DND-41 (cell line): ENCODE measurements around the gene EFNA3.

Source experiments
- ATAC-seq: fragments of 200-7000 bp; cut with Tn5 transposase; 3 replicates; pipeline ENCODE4 v1.9.1; 2021; ENCODE audit warnings: low read depth; ENCODE audit not compliant: insufficient read depth
- DNase-seq: peaks from one replicate; pipeline ENCODE4 v3.0.0-alpha.2; 2020
- H2AFZ ChIP-seq: 2 replicates; pipeline ENCODE4 v1.6.0; 2012; ENCODE audit warnings: low read depth, low read length
- H3K27ac ChIP-seq: 2 replicates; pipeline ENCODE4 v1.5.1; 2012; ENCODE audit warnings: low read length, inconsistent platforms
- H3K27me3 ChIP-seq: fragments of 200-600 bp; sonication (generic); 2 replicates; pipeline ENCODE4 v1.6.0; 2012; ENCODE audit warnings: low read length, mild to moderate bottlenecking, inconsistent platforms; ENCODE audit not compliant: insufficient read depth, poor library complexity
- H3K36me3 ChIP-seq: 2 replicates; pipeline ENCODE4 v1.5.1; 2012; ENCODE audit warnings: low read length, inconsistent platforms; ENCODE audit not compliant: insufficient read depth
- H3K4me1 ChIP-seq: 2 replicates; pipeline ENCODE4 v1.5.1; 2012; ENCODE audit warnings: mild to moderate bottlenecking, low read length; ENCODE audit not compliant: insufficient read depth
- H3K4me2 ChIP-seq: 2 replicates; pipeline ENCODE4 v1.6.0; 2012; ENCODE audit warnings: mild to moderate bottlenecking, moderate library complexity, low read length, inconsistent platforms; ENCODE audit not compliant: insufficient read depth
- H3K4me3 ChIP-seq, 2 experiments: fragments of 200-600 bp in 1 of 2; shearing (Covaris generic) in 1 of 2; 2 replicates each; pipeline ENCODE4 v1.5.1; 2012 to 2016; ENCODE audit warnings: inconsistent platforms in 2 of 2, low read length in 2 of 2, mild to moderate bottlenecking in 2 of 2, low read depth in 1 of 2, moderate library complexity in 1 of 2
- H3K79me2 ChIP-seq: 2 replicates; pipeline ENCODE4 v1.6.0; 2012; ENCODE audit warnings: low read length, inconsistent platforms; ENCODE audit not compliant: insufficient read depth
- H3K9ac ChIP-seq: 2 replicates; pipeline ENCODE4 v1.6.0; 2012; ENCODE audit warnings: low read depth, mild to moderate bottlenecking, inconsistent platforms, low read length, moderate library complexity
- H3K9me3 ChIP-seq: 2 replicates; pipeline ENCODE4 v1.5.1; 2012; ENCODE audit warnings: low read length, moderate library complexity, mild to moderate bottlenecking, inconsistent platforms; ENCODE audit not compliant: insufficient read depth, severe bottlenecking
- H4K20me1 ChIP-seq: 2 replicates; pipeline ENCODE4 v1.6.0; 2012; ENCODE audit warnings: low read length; ENCODE audit not compliant: insufficient read depth
- CTCF ChIP-seq: IDR thresholded peaks from 2 replicates; pipeline ENCODE4 v1.5.1; 2012; ENCODE audit warnings: borderline replicate concordance, low read length, moderate library complexity, mild to moderate bottlenecking; ENCODE audit not compliant: poor library complexity, severe bottlenecking; ENCODE audit errors: extremely low read depth
- EZH2 ChIP-seq: IDR thresholded peaks from 3 replicates; pipeline ENCODE4 v1.6.1; 2012; ENCODE audit warnings: borderline replicate concordance, low read depth, mild to moderate bottlenecking, moderate library complexity, low read length, inconsistent platforms; ENCODE audit not compliant: severe bottlenecking

Gene EFNA3

GRCh38 chr1:155127105-155127966 lies 48.7 kb downstream of the EFNA3 start, which contains the start of gene EFNA1:
EFNA1 (plus strand) TSS chr1:155127876; CDS start chr1:155127978, 102 bp downstream.
- peak; percentile 70 for ATAC-seq
- peak within 1 kb of the TSS; percentile 47 for H3K9ac ChIP-seq
- TF ChIP-seq EZH2, result peak; percentile 100
- TF ChIP-seq CTCF, result no peak
- no peaks in the 10 kb centered on the region for H3K79me2 ChIP-seq
- H3K36me3 ChIP-seq, result no peaks in the 10 kb centered on the region
- DNase-seq, result peak; percentile 52
- 0 out of 2 replicates have a peak, but pooled peaks cover 2% of the 10 kb centered on the region for H4K20me1 ChIP-seq
- H3K9me3 ChIP-seq, result no peaks in the 10 kb centered on the region
- H3K4me3 ChIP-seq, result peak within 1 kb of the TSS in 1 of 2 experiments; percentile 54; a peak in 2 of 4 replicates
- H2AFZ ChIP-seq, result peak within 1 kb of the TSS; percentile 51
- peaks cover 41% of the 10 kb centered on the region for H3K27me3 ChIP-seq
- H3K4me1 ChIP-seq, result peaks cover 29% of the 10 kb centered on the region
- peak within 1 kb of the TSS; percentile 80 for H3K4me2 ChIP-seq
- H3K27ac ChIP-seq, result no peak within 1 kb of the TSS

GRCh38 chr1:155127967-155128754 lies 49.5 kb downstream of the EFNA3 start:
- peaks cover 41% of the 10 kb centered on the region for H3K27me3 ChIP-seq
- H3K9me3 ChIP-seq, result no peaks in the 10 kb centered on the region
- DNase-seq (no peak), ATAC-seq (0 out of 3 replicates have a peak, but pooled peaks have one; percentile 8)
- 0 out of 2 replicates have a peak, but pooled peaks cover 2% of the 10 kb centered on the region for H4K20me1 ChIP-seq
- peaks cover 29% of the 10 kb centered on the region for H3K4me1 ChIP-seq
- TF ChIP-seq CTCF, result no peak
- TF ChIP-seq EZH2, result peak; percentile 90
- H3K27ac ChIP-seq, result no peak overlapping the region
- peak overlapping the region in 1 of 2 experiments; percentile 54; a peak in 2 of 4 replicates for H3K4me3 ChIP-seq
- peak overlapping the region; percentile 47 for H3K9ac ChIP-seq
- H3K36me3 ChIP-seq, result no peaks in the 10 kb centered on the region
- H3K79me2 ChIP-seq, result no peaks in the 10 kb centered on the region
- peak overlapping the region; percentile 51 for H2AFZ ChIP-seq
- peak overlapping the region; percentile 80 for H3K4me2 ChIP-seq

GRCh38 chr1:155128755-155129473 lies 50.3 kb downstream of the EFNA3 start:
- Histone ChIP-seq H3K27me3 (peaks cover 41% of the 10 kb centered on the region), H3K9me3 (no peaks in the 10 kb centered on the region), H3K4me1 (peaks cover 29% of the 10 kb centered on the region), H2AFZ (no peak overlapping the region), H3K4me3 (peak overlapping the region in 1 of 2 experiments; percentile 54; a peak in 1 of 4 replicates), H3K27ac (no peak overlapping the region), H3K9ac (no peak overlapping the region), H4K20me1 (0 out of 2 replicates have a peak, but pooled peaks cover 2% of the 10 kb centered on the region), H3K79me2 (no peaks in the 10 kb centered on the region), H3K36me3 (no peaks in the 10 kb centered on the region), H3K4me2 (peak overlapping the region; percentile 80)
- no peak for DNase-seq
- TF ChIP-seq EZH2 (no peak), CTCF (no peak)
- no peak for ATAC-seq
